ENCODE measurements around the gene PRR27. TPM values are rescaled to one million over a fixed set of nuclear protein-coding genes. Genes with fewer than 3 reads are reported as not detected.

Gene PRR27
- 7.7 TPM for total RNA-seq (ENCODE audit: insufficient read depth, low replicate concordance)

GRCh38 chr4:70153937-70154336 lies at the start of gene PRR27:
Gene PRR27, plus strand, starts transcription at chr4:70154237. Its CDS starts 139 bp downstream, at chr4:70154376.
- DNase-seq (ENCODE audit: low spot score): no peak

- DNase-seq (ENCODE audit: low spot score): no peak
Measured at GRCh38 chr4:70110917-70111316, 43.1 kb upstream of the PRR27 start.

GRCh38 chr4:70113656-70114055 lies 40.4 kb upstream of the PRR27 start:
- no peak for DNase-seq (ENCODE audit: low spot score)

GRCh38 chr4:70114096-70114495 lies 39.9 kb upstream of the PRR27 start:
- no peak for DNase-seq (ENCODE audit: low spot score)

GRCh38 chr4:70120323-70120722 lies 33.7 kb upstream of the PRR27 start:
- DNase-seq (ENCODE audit: low spot score): no peak

GRCh38 chr4:70133473-70133872 lies 20.6 kb upstream of the PRR27 start:
- DNase-seq (ENCODE audit: low spot score): no peak

- no peak for DNase-seq (ENCODE audit: low spot score)
Measured at GRCh38 chr4:70138751-70139150, 15.3 kb upstream of the PRR27 start.

GRCh38 chr4:70151271-70151670 lies 2.8 kb upstream of the PRR27 start:
- DNase-seq (ENCODE audit: low spot score): no peak

- no peak for DNase-seq (ENCODE audit: low spot score)
Measured at GRCh38 chr4:70152088-70152487, 1.9 kb upstream of the PRR27 start.

- DNase-seq (ENCODE audit: low spot score): no peak
Measured at GRCh38 chr4:70158576-70158975, 4.5 kb downstream of the PRR27 start.

- DNase-seq (ENCODE audit: low spot score): no peak
Measured at GRCh38 chr4:70177090-70177489, 23.1 kb downstream of the PRR27 start.

- no peak for DNase-seq (ENCODE audit: low spot score)
Measured at GRCh38 chr4:70178075-70178660, 24.1 kb downstream of the PRR27 start.

- no peak for DNase-seq (ENCODE audit: low spot score)
Measured at GRCh38 chr4:70179811-70180210, 25.8 kb downstream of the PRR27 start.

GRCh38 chr4:70181864-70182263 lies 27.8 kb downstream of the PRR27 start:
- no peak for DNase-seq (ENCODE audit: low spot score)

- DNase-seq (ENCODE audit: low spot score): peak; percentile 95
Measured at GRCh38 chr4:70182517-70183167, 28.6 kb downstream of the PRR27 start.

GRCh38 chr4:70183168-70183939 lies 29.3 kb downstream of the PRR27 start:
- peak; percentile 55 for DNase-seq (ENCODE audit: low spot score)

- no peak for DNase-seq (ENCODE audit: low spot score)
Measured at GRCh38 chr4:70183940-70184246, 29.9 kb downstream of the PRR27 start.

GRCh38 chr4:70187216-70187615 lies 33.2 kb downstream of the PRR27 start:
- DNase-seq (ENCODE audit: low spot score): peak; percentile 32

GRCh38 chr4:70190579-70190978 lies 36.5 kb downstream of the PRR27 start:
- DNase-seq (ENCODE audit: low spot score): no peak

- DNase-seq (ENCODE audit: low spot score): no peak
Measured at GRCh38 chr4:70191647-70192046, 37.6 kb downstream of the PRR27 start.

- DNase-seq (ENCODE audit: low spot score): no peak
Measured at GRCh38 chr4:70192895-70193294, 38.9 kb downstream of the PRR27 start.

GRCh38 chr4:70195425-70195824 lies 41.4 kb downstream of the PRR27 start, which contains the start of gene ODAM:
Gene ODAM, plus strand, starts transcription at chr4:70195725. Its CDS starts 819 bp downstream, at chr4:70196544.
- DNase-seq (ENCODE audit: low spot score): no peak

- no peak for DNase-seq (ENCODE audit: low spot score)
Measured at GRCh38 chr4:70196857-70197256, 42.8 kb downstream of the PRR27 start.

Measured in umbilical cord (tissue), 2 donors.